HCT116 (cell line): ENCODE data around the gene RAB24. TPM values are rescaled to one million over a fixed set of nuclear protein-coding genes. Genes with fewer than 3 reads are reported as not detected.

Experiments
- ATAC-seq: fragments of 200-7000 bp; cut with Tn5 transposase; 2 replicates; pipeline ENCODE4 v1.9.1; 2020; ENCODE audit warnings: mild to moderate bottlenecking, moderate library complexity
- BruUV-seq: library from RNA; stranded (reverse); fragments of 400-500 nt; replicated peaks from 2 replicates; lab custom pipeline; 2021; lab: Mats Ljungman, UMichigan
- CTCF ChIA-PET: fragments of 300-600 bp; sonication (Branson Sonifier 250); formaldehyde crosslinking; loops from one replicate; lab custom pipeline; 2021; ENCODE audit warnings: antibody characterized with exemption; lab: Charles Lee
- POLR2A ChIA-PET: fragments of 300-600, 350-600 bp; sonication (Branson Sonifier 250); formaldehyde crosslinking; loops from one replicate; lab custom pipeline; 2021; ENCODE audit warnings: antibody characterized with exemption; lab: Charles Lee
- RAD21 ChIA-PET, 2 experiments: fragments of 300-600 bp; sonication (Branson Sonifier 250); formaldehyde crosslinking; loops; one replicate each; lab custom pipeline; 2023; ENCODE audit warnings: low total read pairs in 2 of 2; ENCODE audit not compliant: uncharacterized antibody in 2 of 2, unreplicated experiment in 2 of 2, low non-redundant PET in 1 of 2; lab: Charles Lee
- DNase-seq: peaks from one replicate; pipeline ENCODE4 v3.0.0-alpha.2; 2010; ENCODE audit warnings: low read depth, low spot score
- H2AFZ ChIP-seq: fragments of 200-600 bp; shearing (Covaris generic), sonication (generic); 2 replicates; pipeline ENCODE4 v1.6.1; 2017; ENCODE audit warnings: low read depth, mixed run types, mixed read lengths, antibody characterized with exemption, low read length; ENCODE audit not compliant: poor library complexity, severe bottlenecking
- H3K27ac ChIP-seq: 2 replicates; pipeline ENCODE4 v1.5.1; 2012; ENCODE audit warnings: low read depth, low read length
- H3K27me3 ChIP-seq: fragments of 200-600 bp; sonication (generic); 2 replicates; pipeline ENCODE4 v1.6.1; 2016; ENCODE audit warnings: mixed run types, low read length, mixed read lengths; ENCODE audit not compliant: insufficient read depth
- H3K36me3 ChIP-seq, 2 experiments: fragments of 200-500 bp in 1 of 2; fragments of 200-600 bp in 1 of 2; sonication (Bioruptor generic) in 1 of 2; sonication (generic) in 1 of 2; 2 replicates each; pipeline versions ENCODE4 v1.5.1 to v1.6.1; 2014 to 2016; ENCODE audit warnings: low read length in 2 of 2, inconsistent platforms in 1 of 2, mixed read lengths in 1 of 2, mixed run types in 1 of 2; ENCODE audit not compliant: insufficient read depth in 2 of 2, control insufficient read depth in 1 of 2
- H3K4me1 ChIP-seq, 2 experiments: fragments of 200-600 bp in 1 of 2; sonication (generic) in 1 of 2; 2 replicates each; pipeline versions ENCODE4 v1.5.1 to v1.6.1; 2012 to 2017; ENCODE audit warnings: low read length in 2 of 2, inconsistent platforms in 1 of 2, mild to moderate bottlenecking in 1 of 2, mixed read lengths in 1 of 2, mixed run types in 1 of 2, moderate library complexity in 1 of 2; ENCODE audit not compliant: insufficient read depth in 2 of 2, control insufficient read depth in 1 of 2
- H3K4me2 ChIP-seq: fragments of 200-600 bp; sonication (generic); 2 replicates; pipeline ENCODE4 v1.6.1; 2017; ENCODE audit warnings: mixed run types, low read length, mixed read lengths
- H3K4me3 ChIP-seq, 2 experiments: fragments of 200-600 bp in 1 of 2; sonication (generic) in 1 of 2; replicated peaks in 1 of 2; 2 replicates each; pipeline ENCODE4 v1.5.1; 2011 to 2016; ENCODE audit warnings: low read length in 2 of 2, control low read depth in 1 of 2, low read depth in 1 of 2, mild to moderate bottlenecking in 1 of 2, mixed read lengths in 1 of 2, mixed run types in 1 of 2
- H3K79me2 ChIP-seq: fragments of 200-600 bp; sonication (generic); 2 replicates; pipeline ENCODE4 v1.6.1; 2017; ENCODE audit warnings: mild to moderate bottlenecking, mixed run types, low read length, moderate library complexity, mixed read lengths; ENCODE audit not compliant: insufficient read depth
- H3K9ac ChIP-seq: fragments of 200-600 bp; sonication (generic); 2 replicates; pipeline ENCODE4 v1.6.1; 2016; ENCODE audit warnings: low read length, mixed read lengths
- H3K9me2 ChIP-seq: fragments of 200-600 bp; sonication (generic), shearing (Covaris generic); 2 replicates; pipeline ENCODE4 v1.6.1; 2017; ENCODE audit warnings: mixed run types, mild to moderate bottlenecking, moderate library complexity; ENCODE audit not compliant: insufficient read depth
- H3K9me3 ChIP-seq, 2 experiments: fragments of 200-500 bp in 1 of 2; fragments of 200-600 bp in 1 of 2; sonication (Bioruptor generic) in 1 of 2; sonication (generic) in 1 of 2; 2 replicates each; pipeline ENCODE4 v1.6.1; 2014 to 2017; ENCODE audit warnings: low read length in 2 of 2, mixed read lengths in 2 of 2, inconsistent platforms in 1 of 2, low read depth in 1 of 2, mild to moderate bottlenecking in 1 of 2, mixed run types in 1 of 2, moderate library complexity in 1 of 2; ENCODE audit not compliant: control insufficient read depth in 1 of 2, insufficient read depth in 1 of 2
- H4K20me1 ChIP-seq: fragments of 200-600 bp; sonication (generic), shearing (Covaris generic); 2 replicates; pipeline ENCODE4 v1.6.1; 2017; ENCODE audit warnings: mixed run types, mild to moderate bottlenecking, moderate library complexity; ENCODE audit not compliant: insufficient read depth
- CEBPB ChIP-seq: IDR thresholded peaks from 2 replicates; pipeline ENCODE4 v1.6.1; 2012; ENCODE audit warnings: low read depth
- CTCF ChIP-seq, 3 experiments: fragments of 200-600 bp in 1 of 3; sonication (generic) in 1 of 3; IDR thresholded peaks in 2 of 3; conservative IDR thresholded peaks in 1 of 3; 2 replicates each; pipeline ENCODE4 v1.5.1; 2012 to 2017; ENCODE audit warnings: low read depth in 2 of 3, low read length in 2 of 3, antibody characterized with exemption in 1 of 3, borderline replicate concordance in 1 of 3, control low read depth in 1 of 3, mild to moderate bottlenecking in 1 of 3, mixed read lengths in 1 of 3, mixed run types in 1 of 3, moderate library complexity in 1 of 3; ENCODE audit not compliant: insufficient read depth in 1 of 3
- EGR1 ChIP-seq: IDR thresholded peaks from 2 replicates; pipeline ENCODE4 v1.6.1; 2012; ENCODE audit warnings: low read depth
- ELF1 ChIP-seq: IDR thresholded peaks from 2 replicates; pipeline ENCODE4 v1.6.1; 2012; ENCODE audit warnings: low read depth, borderline replicate concordance
- EZH2 ChIP-seq: fragments of 200-600 bp; sonication (generic); IDR thresholded peaks from 2 replicates; pipeline ENCODE4 v1.6.1; 2017; ENCODE audit warnings: antibody characterized with exemption, mixed run types
- EZH2phosphoT487 ChIP-seq: fragments of 200-600 bp; IDR thresholded peaks from 2 replicates; pipeline ENCODE4 v1.6.1; 2018; ENCODE audit warnings: antibody characterized with exemption, borderline replicate concordance
- FOSL1 ChIP-seq: IDR thresholded peaks from 2 replicates; pipeline ENCODE4 v1.6.1; 2012; ENCODE audit warnings: low read depth
- JUND ChIP-seq: IDR thresholded peaks from 2 replicates; pipeline ENCODE4 v1.6.1; 2012
- POLR2A ChIP-seq: IDR thresholded peaks from 2 replicates; pipeline ENCODE4 v1.7.0; 2011; ENCODE audit warnings: borderline replicate concordance; ENCODE audit not compliant: insufficient read depth, insufficient read length; ENCODE audit errors: extremely low read depth
- POLR2AphosphoS5 ChIP-seq: IDR thresholded peaks from 2 replicates; pipeline ENCODE4 v1.6.1; 2011; ENCODE audit warnings: mild to moderate bottlenecking, low read depth, low read length, moderate library complexity
- RAD21 ChIP-seq: IDR thresholded peaks from 2 replicates; pipeline ENCODE4 v1.6.1; 2012; ENCODE audit warnings: low read depth, mild to moderate bottlenecking
- SIN3A ChIP-seq: IDR thresholded peaks from 2 replicates; pipeline ENCODE4 v1.6.1; 2012; ENCODE audit warnings: low read depth
- SP1 ChIP-seq: IDR thresholded peaks from 2 replicates; pipeline ENCODE4 v1.6.1; 2012; ENCODE audit warnings: low read depth
- SRF ChIP-seq: IDR thresholded peaks from 2 replicates; pipeline ENCODE4 v1.6.1; 2012; ENCODE audit warnings: low read depth
- TCF7L2 ChIP-seq: IDR thresholded peaks from 2 replicates; pipeline ENCODE4 v1.7.0; 2011; ENCODE audit warnings: borderline replicate concordance, inconsistent platforms; ENCODE audit not compliant: insufficient read depth, insufficient read length; ENCODE audit errors: extremely low read depth
- YY1 ChIP-seq: IDR thresholded peaks from 2 replicates; pipeline ENCODE4 v1.6.1; 2011; ENCODE audit warnings: low read length, low read depth, moderate library complexity, mild to moderate bottlenecking; ENCODE audit not compliant: insufficient replicate concordance; ENCODE audit errors: extremely low read depth
- ZFX ChIP-seq: fragments of 450-650 bp; IDR thresholded peaks from 2 replicates; pipeline ENCODE4 v1.6.1; 2017
- ZNF274 ChIP-seq: fragments of 200-500 bp; sonication (Bioruptor generic); IDR thresholded peaks from 2 replicates; pipeline ENCODE4 v1.6.1; 2014; ENCODE audit warnings: mild to moderate bottlenecking, low read depth, low read length, inconsistent platforms
- intact Hi-C: fragments of 100-400 bp; cut with micrococcal nuclease; formaldehyde crosslinking; loops from 2 replicates; pipeline ENCODE4 v1.10.0; 2022
- total RNA-seq: library from RNA; stranded (reverse); gene quantifications from one replicate; pipeline ENCODE4 v1.2.1, GENCODE V29; 2021; ENCODE audit not compliant: unreplicated experiment
- TF ChIP-seq, protein P1 (sequence below): IDR thresholded peaks from 2 replicates; pipeline ENCODE4 v1.6.1; 2012
- TF ChIP-seq, protein P2 (sequence below): IDR thresholded peaks from 2 replicates; pipeline ENCODE4 v1.6.1; 2012
- TF ChIP-seq, protein P3 (sequence below): IDR thresholded peaks from 2 replicates; pipeline ENCODE4 v1.6.1; 2011; ENCODE audit warnings: mild to moderate bottlenecking, low read length, moderate library complexity; ENCODE audit not compliant: insufficient replicate concordance; ENCODE audit errors: extremely low read depth

RAB24 gene
- total RNA-seq, 1 experiment from 2014 or later, result 13.5 TPM

- Histone ChIP-seq H3K4me1 (peaks cover 14 to 16% of the 10 kb centered on the region in 2 experiments), H3K36me3 (peaks cover 7 to 8% of the 10 kb centered on the region in 2 experiments; a peak in 3 of 4 replicates), H3K9me3 (peaks cover 0 to 4% of the 10 kb centered on the region in 2 experiments; a peak in 1 of 4 replicates), H3K79me2 (peaks cover 48% of the 10 kb centered on the region), H3K27ac (peak within 1 kb of the TSS; percentile 77), H3K4me3 (peak within 1 kb of the TSS; percentile 98 to 100), H3K9me2 (no peaks in the 10 kb centered on the region), H2AFZ (peak within 1 kb of the TSS; percentile 91), H3K4me2 (peak within 1 kb of the TSS; percentile 91), H4K20me1 (no peaks in the 10 kb centered on the region), H3K27me3 (no peaks in the 10 kb centered on the region), H3K9ac (peak within 1 kb of the TSS; percentile 92)
- DNase-seq (peak; percentile 93), ATAC-seq (peak; percentile 98)
- RAD21 ChIA-PET, result no interaction called here
- intact Hi-C loops, result no loop called here
- CTCF ChIA-PET, result interaction anchor here (1.2 to 2.3 kb wide), 5 partner anchors 15 to 103 kb away, joined by 3 to 9 read pairs (median 7); no protein-coding TSS in a partner anchor
- POLR2A ChIA-PET, result interaction anchor here (0.7 to 2.8 kb wide), 9 partner anchors 9 to 103 kb away, joined by 3 to 9 read pairs (median 4); partner anchors contain the start of gene PRR7
- BruUV-seq, result no TSS peak
- TF ChIP-seq, protein P1, sequence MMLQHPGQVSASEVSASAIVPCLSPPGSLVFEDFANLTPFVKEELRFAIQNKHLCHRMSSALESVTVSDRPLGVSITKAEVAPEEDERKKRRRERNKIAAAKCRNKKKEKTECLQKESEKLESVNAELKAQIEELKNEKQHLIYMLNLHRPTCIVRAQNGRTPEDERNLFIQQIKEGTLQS, result no peak
- TF ChIP-seq RAD21 (no peak), SP1 (no peak), SIN3A (no peak), EGR1 (no peak), SRF (no peak), EZH2phosphoT487 (no peak), FOSL1 (no peak), CEBPB (no peak), EZH2 (no peak), TCF7L2 (peak; percentile 45), YY1 (peak; percentile 94), POLR2AphosphoS5 (peak; percentile 92), ZFX (peak; percentile 52; the same call in 1 of the 2 replicates), POLR2A (peak; percentile 44), CTCF (IDR thresholded peaks at IDR 0.05 in 2 of 3, conservative IDR thresholded peaks at IDR 0.05 in 1 of 3; ENCODE audit: borderline replicate concordance in 1 of 3, insufficient read depth in 1 of 3, low read depth in 2 of 3, low read length in 2 of 3) (no peak), ELF1 (no peak), ZNF274 (no peak), JUND (no peak)
- TF ChIP-seq, protein P2, sequence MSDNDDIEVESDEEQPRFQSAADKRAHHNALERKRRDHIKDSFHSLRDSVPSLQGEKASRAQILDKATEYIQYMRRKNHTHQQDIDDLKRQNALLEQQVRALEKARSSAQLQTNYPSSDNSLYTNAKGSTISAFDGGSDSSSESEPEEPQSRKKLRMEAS, result no peak
- TF ChIP-seq, protein P3, sequence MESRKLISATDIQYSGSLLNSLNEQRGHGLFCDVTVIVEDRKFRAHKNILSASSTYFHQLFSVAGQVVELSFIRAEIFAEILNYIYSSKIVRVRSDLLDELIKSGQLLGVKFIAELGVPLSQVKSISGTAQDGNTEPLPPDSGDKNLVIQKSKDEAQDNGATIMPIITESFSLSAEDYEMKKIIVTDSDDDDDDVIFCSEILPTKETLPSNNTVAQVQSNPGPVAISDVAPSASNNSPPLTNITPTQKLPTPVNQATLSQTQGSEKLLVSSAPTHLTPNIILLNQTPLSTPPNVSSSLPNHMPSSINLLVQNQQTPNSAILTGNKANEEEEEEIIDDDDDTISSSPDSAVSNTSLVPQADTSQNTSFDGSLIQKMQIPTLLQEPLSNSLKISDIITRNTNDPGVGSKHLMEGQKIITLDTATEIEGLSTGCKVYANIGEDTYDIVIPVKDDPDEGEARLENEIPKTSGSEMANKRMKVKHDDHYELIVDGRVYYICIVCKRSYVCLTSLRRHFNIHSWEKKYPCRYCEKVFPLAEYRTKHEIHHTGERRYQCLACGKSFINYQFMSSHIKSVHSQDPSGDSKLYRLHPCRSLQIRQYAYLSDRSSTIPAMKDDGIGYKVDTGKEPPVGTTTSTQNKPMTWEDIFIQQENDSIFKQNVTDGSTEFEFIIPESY, result peak; percentile 63
These were observed 48.1 kb upstream of the RAB24 start, which contains the start of gene LMAN2 for GRCh38 chr5:177351392-177352329. Gene LMAN2, minus strand, starts transcription at chr5:177351668. Its CDS starts 21 bp downstream, at chr5:177351647.
